Stimulated activated CD4-positive, alpha-beta T cell treated with anti-CD3 and anti-CD28 coated beads, TNF-alpha, amount 100 ng/mL, for 4 hours (primary cell): Measurements from ENCODE around the gene CD3E.

Source experiments
- DNase-seq, 3 experiments: peaks; one replicate each; pipeline ENCODE4 v3.0.0-alpha.2; 2020; ENCODE audit warnings: low read depth in 3 of 3

The CD3E gene

DNA sequence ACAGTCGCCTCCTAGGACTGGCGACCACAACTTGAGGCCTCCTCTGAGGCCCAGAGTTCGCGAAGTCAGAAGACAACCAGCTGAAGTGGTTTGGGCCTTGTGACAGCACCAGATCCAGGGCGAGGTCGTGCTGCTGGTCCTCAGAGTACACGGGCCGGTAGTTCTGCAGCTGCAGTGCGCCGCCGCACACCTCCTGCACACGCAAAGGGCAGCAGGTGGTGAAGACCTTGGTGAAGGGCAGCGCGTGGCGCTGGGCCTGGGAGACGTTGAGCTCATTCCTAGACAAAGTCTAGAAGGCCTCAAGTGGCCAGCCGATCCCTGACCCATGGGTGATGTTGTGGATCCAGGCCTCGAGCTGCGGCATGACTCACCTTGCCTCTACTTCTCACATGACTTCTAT lies 18.2 kb downstream of the CD3E start:
- no peak for DNase-seq

DNA sequence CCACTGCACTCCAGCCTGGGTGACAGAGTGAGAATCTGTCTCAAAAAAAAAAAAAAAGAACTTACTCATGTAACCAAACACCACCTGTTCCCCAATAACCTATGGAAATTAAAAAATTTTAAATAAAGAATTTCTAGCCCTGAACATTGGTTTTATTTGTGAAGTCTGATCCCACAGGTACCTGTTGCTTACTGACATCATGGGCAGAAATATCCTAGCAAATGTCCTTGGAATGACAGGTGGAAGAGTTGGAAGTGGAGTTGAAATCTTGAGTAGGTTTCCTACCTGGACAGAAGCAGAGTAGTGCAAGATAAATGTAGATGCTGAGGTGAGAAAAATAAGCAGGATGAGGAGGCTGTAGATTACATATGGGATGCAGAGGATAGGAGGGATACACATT lies 20.8 kb downstream of the CD3E start:
- DNase-seq = no peak

DNA sequence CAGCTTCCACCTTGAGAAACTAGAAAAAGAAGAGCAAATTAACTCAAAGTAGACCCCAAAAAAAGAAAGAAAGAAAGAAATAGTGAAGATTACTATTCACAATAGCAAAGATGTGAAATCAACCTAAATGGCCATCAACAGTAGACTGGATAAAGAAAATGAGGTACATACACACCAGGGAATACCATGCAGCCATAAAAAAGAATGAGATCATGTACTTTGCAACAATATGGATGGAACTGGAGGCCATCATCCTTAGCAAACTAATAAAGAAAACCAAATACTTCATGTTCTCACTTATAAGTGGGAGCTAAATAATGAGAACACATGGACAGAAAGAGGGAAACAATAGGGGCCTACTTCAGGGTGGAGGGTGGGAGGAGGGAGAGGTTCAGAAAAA lies 24.2 kb downstream of the CD3E start:
- no peak for DNase-seq

DNA sequence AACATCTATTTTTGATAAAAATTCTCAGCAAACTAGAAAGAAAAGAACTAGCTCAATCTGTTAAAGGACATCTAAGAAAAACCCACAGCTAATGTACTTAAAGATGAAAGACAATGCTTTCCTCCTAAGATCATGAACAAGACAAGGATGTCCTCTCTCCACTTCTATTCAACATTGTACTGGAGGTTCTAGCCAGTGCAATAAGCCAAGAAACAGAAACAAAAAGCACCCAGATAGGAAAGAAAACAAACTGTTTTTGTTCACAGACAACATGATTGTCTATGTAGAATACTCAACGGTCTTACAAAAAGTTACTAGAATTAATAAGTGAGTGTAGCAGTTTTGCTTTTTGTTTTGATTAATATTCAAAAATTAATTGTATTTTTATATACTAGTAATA lies 30.2 kb downstream of the CD3E start:
- no peak for DNase-seq

DNA sequence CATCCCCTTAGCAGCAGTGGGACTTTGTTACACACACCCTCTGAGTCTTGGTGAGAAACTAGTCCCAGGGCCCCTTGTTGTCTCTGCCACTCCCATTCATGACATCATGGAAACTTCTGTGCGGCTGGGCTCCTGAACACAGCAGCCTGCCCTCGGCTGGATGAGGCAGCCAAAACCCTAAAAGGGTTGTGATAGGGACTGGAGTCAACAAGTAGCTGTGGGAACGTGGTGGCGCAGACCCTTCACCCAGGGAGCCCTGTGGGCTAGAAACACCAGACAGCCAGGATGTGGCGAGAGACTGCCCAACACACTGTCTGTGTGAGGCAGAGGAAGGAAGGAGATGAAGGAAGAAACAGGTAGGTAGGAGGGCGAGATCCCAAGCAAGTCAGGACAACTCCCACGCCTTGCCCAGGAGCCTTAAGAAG lies 34.1 kb downstream of the CD3E start:
- peak in 2 of 3 experiments; percentile 77 to 83 for DNase-seq

DNA sequence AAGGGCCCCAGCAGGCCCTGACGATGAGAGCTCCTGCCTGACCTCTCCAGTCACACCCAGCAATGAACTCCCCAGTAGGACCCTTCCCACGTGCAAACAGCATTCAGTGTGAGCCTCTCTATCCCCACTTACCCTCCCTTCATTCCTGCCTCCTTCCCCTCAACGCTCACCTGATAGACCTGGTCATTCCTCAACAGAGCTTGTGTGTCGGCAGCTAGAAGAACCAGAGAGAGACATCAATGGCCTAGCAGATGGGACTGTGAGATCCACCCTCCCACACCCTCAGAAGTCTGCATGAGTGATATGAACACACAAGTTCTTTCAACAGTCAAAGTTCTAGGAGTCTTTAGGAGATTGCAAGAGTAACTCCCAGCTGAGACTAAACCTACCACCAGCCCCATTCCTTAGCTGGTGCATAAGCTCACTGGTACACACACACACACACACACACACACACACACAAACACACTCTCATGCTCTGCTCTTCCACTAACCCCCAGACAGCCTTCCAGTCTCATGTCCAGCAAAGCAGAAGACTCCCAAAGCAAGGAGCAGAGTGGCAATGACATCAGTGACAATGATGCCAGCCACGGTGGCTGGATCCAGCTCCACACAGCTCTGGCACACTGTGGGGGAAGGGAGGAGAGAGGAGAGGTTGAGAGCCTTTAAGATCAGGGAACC lies 34.9 kb downstream of the CD3E start:
- no peak for DNase-seq

DNA sequence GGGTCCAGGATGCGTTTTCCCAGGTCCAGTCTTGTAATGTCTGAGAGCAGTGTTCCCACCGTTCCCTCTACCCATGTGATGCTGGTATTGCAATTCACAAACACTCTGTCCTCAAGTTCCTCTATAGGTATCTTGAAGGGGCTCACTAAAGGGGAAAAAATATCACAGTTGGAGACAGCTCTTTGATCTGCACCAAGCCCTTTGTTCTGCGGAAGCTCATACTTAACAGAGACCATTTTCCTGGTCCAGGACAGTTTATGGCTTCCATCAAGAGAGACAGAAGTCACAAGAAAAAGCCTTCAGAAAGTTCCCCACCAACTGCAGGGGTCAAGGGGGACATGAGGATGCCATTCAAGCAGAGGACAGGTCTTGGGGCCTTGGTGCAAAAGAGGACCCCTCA lies 35.9 kb downstream of the CD3E start:
- DNase-seq = no peak

DNA sequence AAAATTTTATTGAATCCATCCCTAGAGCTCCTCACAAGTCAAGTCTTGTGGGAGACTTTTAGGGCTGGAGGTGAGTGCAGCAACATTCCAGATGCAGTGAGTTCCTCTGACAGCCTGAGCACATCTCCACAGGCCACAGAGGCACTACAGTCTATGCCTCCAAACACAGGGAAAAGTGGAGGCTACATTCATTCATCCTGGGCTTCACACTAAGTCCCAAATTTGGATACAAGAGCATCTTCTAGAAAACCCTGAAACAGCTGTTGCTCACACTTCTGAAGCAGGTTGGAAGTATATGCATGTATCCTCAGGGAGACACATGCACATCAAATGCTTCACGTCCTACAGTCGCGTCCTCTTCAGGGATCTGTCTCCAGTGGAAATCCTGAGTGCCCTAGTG lies 36.7 kb downstream of the CD3E start:
- DNase-seq = no peak

DNA sequence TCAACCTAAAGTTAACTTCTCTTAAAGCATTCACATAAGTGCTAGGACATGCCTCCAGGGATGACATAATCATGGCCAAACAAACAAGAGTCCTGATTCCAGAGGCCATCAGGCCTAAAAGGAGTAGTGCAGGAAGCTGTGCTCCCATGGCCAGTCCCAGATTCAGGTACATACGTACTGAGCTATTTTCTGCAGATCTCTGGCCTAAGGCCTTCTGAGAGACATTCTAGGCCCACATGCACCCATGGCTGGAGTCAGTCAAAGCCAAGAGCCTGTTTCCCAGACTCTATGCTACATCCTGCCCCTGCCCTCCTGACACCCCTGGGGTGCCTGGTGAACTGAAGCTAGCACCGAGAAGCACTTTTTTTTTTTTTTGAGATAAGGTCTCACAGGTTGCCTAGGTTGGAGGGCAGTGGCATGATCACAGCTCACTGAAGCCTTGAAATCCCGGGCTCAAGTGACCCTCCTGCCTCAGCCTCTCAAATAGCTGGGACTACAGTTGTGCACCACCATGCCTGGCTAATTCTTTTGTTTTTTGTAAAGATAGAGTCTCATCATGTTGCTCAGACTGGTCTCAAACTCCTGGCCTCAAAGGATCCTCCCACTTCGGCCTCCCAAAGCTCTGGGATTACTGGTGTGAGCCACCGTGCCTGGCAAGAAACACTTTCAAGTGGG lies 37.4 kb downstream of the CD3E start:
- DNase-seq = no peak

DNA sequence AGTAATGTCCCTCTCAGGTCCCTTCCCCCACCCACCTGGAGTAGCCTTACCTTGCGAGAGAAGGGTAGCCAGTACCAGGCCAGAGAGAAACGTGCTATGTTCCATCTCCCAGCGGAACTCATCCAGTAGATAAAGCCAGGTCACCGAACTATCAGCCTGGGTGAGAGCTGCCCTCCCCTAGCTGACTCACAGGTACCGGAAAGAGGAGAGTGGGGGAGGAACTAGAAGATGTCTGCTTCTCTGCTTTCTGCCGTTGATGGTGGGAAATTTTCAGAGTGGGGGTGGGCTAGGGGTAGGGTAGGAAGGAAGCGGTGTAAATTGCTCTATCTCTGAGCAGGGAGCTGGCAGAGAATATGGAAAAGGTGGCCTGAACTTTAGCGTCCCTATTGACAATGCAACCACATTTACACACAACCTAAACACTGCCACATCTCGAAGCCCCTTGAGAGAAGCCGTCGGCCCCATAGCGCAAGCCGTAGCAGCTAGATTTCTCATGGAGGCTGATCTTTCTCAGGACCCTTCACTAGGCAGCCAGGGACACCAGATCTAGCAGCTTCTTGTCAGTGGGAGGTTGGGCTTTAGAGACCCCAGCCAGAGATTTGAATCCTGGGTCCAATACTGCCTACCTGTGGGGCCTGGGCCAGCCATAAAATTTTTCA lies 38.1 kb downstream of the CD3E start, which contains the start of gene CD3D:
Gene CD3D (minus strand): TSS at position 203 of the 659 bp plus-strand sequence. CDS start 98 bp downstream, at position 105.
- peak; percentile 33 to 61 (median 50) for DNase-seq

DNA sequence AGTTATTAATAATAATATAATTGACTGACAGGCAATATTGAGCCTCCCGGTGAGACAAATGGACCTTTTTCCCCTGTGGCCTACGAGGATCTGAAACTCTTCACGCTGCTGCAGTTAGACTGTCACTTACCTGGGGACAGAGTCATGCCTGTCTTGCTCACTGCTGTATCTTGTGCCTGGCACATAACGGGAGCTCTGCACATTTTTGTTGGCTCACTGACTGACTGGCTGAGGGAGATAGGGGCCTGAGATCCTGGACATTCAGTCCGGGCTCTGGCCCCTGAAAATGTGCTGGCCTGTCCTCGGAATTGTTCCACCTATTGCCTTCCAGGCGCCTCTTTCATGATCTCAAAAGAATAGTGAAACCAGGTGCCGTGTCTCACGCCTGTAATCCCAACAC lies 38.7 kb downstream of the CD3E start:
- DNase-seq = no peak

DNA sequence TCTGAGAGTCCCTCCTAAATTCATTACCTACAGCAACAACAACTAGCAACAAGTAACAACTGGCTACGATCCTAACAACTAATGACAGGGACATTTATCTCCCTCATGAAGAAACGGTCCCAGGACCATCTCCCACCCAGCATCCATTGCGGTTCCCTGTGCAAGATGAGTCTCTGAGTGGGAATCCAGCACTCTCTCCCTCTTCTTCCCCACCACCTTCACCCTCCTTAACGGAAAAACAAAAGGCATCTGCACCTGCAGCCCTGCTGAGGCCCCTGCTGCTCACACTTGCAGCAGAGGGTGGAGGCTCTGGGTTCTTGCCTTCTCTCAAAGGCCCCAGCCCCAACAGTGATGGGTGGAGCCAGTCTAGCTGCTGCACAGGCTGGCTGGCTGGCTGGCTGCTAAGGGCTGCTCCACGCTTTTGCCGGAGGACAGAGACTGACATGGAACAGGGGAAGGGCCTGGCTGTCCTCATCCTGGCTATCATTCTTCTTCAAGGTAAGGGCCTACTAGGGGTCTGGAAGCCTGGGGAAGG lies 39.5 kb downstream of the CD3E start, which contains the start of gene CD3G:
Gene CD3G (plus strand): TSS at position 364 of the 535 bp plus-strand sequence. CDS start 80 bp downstream, at position 444.
- peak; percentile 42 to 61 (median 49) for DNase-seq

DNA sequence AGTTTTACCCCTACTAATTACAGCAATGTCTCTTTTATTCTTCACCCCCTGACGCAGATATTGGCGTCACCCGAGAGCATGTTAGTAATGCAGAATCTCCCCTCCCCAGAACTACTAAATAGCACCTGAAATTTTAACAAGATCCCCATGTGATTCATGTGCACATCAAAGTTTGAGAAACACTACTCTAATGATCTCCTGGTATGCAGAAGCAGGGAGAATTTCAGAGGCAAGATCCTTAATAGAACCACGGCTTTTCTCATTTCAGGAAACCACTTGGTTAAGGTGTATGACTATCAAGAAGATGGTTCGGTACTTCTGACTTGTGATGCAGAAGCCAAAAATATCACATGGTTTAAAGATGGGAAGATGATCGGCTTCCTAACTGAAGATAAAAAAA lies 44.9 kb downstream of the CD3E start:
- no peak for DNase-seq

DNA sequence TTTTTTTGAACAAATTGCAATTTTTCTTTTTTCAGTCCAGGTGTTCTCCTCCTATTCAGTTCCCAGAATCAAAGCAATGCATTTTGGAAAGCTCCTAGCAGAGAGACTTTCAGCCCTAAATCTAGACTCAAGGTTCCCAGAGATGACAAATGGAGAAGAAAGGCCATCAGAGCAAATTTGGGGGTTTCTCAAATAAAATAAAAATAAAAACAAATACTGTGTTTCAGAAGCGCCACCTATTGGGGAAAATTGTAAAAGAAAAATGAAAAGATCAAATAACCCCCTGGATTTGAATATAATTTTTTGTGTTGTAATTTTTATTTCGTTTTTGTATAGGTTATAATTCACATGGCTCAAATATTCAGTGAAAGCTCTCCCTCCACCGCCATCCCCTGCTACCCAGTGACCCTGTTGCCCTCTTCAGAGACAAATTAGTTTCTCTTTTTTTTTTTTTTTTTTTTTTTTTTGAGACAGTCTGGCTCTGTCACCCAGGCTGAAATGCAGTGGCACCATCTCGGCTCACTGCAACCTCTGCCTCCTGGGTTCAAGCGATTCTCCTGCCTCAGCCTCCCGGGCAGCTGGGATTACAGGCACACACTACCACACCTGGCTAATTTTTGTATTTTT lies 48.7 kb downstream of the CD3E start:
- DNase-seq = no peak

DNA sequence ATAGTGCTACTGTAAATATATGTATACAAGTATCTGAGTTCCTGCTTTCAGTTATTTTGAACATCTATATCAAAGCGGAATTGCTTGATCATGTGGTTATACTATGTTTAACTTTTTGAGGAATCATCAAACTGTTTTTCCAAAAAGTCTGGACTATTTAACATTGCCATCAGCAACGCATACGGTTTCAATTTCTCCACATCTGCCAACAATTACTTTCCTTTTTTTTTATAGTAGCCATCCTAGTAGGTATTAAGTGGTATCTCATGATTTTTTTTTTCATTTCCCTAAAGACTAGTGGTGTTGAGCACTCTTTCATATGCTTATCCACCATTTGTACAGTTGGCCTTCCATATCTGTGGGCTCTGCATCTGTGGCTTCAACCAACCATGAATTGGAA lies 53.5 kb downstream of the CD3E start:
- DNase-seq = no peak

DNA sequence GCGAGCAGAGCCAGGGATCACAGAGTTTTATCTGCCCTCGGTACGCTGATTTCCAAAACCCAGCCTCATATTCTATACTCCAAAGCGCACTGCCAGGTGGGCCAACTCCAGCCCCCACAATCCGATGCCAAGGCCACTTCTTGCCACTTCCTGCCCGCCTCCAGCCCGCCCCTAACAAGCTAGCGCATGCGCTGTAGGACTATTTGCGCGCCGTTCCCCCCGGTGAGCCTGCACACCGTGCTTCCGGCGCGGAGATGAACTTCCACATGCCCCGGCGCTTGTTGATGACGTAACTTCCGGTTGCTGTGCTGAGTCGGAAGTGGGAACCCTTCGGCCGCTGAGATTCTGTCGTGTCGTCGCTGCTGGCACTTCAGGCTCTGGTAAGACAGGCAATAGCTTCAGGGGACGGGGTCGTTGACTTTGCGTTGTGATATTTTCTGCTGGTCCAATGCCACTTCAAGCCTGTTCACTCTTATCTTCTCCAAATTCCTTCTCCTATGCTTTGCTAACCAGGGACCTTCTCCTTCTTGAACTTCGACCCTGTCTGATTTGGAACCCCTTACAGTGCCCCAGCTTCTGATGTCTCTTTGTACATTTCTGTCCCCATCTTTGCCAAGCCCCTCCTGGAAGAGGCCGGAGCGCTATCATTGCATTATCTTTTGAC lies 54.9 kb downstream of the CD3E start, which contains the start of gene UBE4A:
Gene UBE4A (plus strand): TSS at position 306 of the 664 bp plus-strand sequence. CDS start 5,481 bp downstream, outside the sequence.
- DNase-seq = peak; percentile 97 to 98 (median 97)

DNA sequence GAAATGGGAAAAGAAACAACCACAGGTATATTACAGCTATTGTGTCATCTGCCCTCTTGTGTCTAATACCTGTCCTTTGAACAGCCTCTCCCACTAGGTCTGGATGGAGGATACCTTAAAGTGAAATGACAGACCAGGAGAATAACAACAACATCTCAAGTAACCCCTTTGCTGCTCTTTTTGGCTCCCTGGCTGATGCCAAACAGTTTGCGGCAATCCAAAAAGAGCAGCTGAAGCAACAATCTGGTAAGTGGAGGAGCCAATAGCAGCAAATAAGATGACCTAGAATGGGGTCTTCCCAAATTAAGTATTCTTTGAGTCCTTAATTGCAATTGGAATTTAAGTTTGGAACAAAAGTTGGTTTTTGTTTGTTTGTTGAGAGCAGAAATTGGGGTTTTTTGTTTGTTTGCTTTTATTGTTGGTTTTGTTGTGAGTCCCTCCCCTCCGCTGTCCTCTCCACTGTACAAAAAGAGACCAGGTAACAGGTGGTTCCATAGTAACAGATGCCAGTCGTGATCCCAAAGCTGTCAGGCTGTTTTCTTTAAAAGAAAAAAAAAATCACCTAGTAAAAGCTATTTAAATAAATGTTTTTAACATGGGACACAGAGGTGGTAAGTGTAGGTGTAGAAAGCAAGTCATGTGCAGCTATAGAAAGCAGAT lies 60.6 kb downstream of the CD3E start:
- no peak for DNase-seq
